ENCODE data around the gene TSPEAR.

DNA sequence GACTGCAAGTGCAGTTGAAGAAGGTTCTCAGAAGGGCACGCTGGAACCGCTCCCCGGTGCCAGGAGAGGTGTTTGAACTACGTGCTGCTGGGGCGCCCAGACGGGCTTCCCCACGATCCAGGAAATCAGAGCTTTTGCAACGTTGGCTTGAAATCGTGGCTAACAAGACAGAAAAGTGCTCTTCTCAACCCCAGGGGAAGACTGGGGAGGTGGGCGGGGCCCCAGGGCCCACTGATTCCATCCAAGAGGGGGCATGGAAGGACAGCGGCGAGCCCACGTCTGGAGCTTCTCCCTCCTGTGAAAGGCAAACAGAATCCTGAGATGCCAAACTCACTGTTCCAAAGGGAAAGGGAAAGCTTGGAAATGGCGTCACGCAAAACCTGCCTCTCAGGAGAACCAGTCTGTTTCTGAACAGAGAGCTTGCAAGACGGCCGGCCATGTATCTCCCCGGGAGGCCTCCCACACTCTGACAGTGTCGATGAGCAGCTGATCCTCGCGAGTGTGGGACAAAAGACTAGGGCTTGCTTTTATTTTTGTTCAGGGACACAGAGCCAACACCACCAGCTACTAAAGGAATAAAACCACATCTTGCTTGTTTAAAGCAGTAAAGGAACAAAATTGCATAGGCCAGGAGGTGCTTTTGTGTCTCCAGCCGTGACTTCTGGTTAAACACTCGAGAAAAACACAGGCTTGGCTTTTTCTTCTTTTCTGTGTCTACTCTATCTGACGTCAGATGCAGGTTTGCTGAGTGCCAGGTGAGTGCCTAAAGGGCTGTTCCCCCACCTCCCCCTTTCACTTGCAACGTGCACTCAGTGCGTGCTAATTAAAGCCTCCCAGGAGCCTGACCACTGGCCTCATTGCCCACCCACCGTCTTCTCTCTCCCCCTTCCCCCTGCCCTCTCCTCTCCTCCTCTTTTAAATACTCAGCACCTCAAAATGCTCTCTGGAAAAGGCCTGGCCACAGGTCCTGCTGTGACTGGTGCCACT is 214.5 kb downstream of the TSPEAR start:
- TF ChIP-seq, protein P1, sequence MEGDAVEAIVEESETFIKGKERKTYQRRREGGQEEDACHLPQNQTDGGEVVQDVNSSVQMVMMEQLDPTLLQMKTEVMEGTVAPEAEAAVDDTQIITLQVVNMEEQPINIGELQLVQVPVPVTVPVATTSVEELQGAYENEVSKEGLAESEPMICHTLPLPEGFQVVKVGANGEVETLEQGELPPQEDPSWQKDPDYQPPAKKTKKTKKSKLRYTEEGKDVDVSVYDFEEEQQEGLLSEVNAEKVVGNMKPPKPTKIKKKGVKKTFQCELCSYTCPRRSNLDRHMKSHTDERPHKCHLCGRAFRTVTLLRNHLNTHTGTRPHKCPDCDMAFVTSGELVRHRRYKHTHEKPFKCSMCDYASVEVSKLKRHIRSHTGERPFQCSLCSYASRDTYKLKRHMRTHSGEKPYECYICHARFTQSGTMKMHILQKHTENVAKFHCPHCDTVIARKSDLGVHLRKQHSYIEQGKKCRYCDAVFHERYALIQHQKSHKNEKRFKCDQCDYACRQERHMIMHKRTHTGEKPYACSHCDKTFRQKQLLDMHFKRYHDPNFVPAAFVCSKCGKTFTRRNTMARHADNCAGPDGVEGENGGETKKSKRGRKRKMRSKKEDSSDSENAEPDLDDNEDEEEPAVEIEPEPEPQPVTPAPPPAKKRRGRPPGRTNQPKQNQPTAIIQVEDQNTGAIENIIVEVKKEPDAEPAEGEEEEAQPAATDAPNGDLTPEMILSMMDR (IDR thresholded peaks at IDR 0.05) = no peak
- TF ChIP-seq, protein P2, sequence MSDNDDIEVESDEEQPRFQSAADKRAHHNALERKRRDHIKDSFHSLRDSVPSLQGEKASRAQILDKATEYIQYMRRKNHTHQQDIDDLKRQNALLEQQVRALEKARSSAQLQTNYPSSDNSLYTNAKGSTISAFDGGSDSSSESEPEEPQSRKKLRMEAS (IDR thresholded peaks at IDR 0.05; ENCODE audit: low read depth) = no peak
- TF ChIP-seq POLR2AphosphoS5 (IDR thresholded peaks at IDR 0.05; ENCODE audit: low read depth, low read length) (no peak), TAF1 (IDR thresholded peaks at IDR 0.05; ENCODE audit: borderline replicate concordance, low read depth, low read length) (no peak), ELF1 (IDR thresholded peaks at IDR 0.05) (no peak), YY1 (IDR thresholded peaks at IDR 0.05; ENCODE audit: low read depth) (no peak), FOXJ3 (CRISPR knock-in tag; IDR thresholded peaks at IDR 0.05) (no peak), TEAD4 (IDR thresholded peaks at IDR 0.05; ENCODE audit: borderline replicate concordance, insufficient read depth) (no peak)

Measured in SK-N-SH (cell line).